GM21576 (cell line): ENCODE data around the gene STRA6.
A peak's percentile ranks its signal among the peaks of the same experiment; 100 is the strongest.
"Not testable (repeated sequence)": the region's sequence is repeated elsewhere in the genome, so short reads cannot be mapped to it uniquely, and the experiment has no call there.

Experiments
- ATAC-seq: cut with Tn5 transposase; IDR thresholded peaks from one replicate; pipeline ENCODE4 v1.9.1; 2021; ENCODE audit warnings: mild to moderate bottlenecking, moderate library complexity; ENCODE audit not compliant: unreplicated experiment

STRA6 gene

GRCh38 chr15:74168711-74169126 is 33.9 kb downstream of the STRA6 start:
- no peak for ATAC-seq

- ATAC-seq: no peak
Measured at GRCh38 chr15:74167891-74168331, 34.7 kb downstream of the STRA6 start.

GRCh38 chr15:74165461-74165860 is 37.1 kb downstream of the STRA6 start:
- no peak for ATAC-seq

DNA sequence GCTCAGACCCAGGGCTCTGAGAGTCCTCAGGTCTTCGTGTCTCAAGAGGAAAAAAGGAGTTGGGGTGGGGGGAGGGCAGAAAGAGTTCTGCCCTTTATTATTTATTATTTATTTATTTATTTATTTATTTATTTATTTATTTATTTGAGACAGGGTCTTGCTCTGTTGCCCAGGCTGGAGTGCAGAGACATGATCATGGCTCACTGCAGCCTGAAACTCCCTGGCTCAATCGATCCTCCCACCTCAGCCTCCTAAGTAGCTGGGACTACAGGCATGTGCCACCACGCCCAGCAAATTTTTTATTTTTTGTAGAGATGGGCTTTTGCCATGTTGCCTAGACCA is 40.4 kb downstream of the STRA6 start:
- not testable (repeated sequence) for ATAC-seq

DNA sequence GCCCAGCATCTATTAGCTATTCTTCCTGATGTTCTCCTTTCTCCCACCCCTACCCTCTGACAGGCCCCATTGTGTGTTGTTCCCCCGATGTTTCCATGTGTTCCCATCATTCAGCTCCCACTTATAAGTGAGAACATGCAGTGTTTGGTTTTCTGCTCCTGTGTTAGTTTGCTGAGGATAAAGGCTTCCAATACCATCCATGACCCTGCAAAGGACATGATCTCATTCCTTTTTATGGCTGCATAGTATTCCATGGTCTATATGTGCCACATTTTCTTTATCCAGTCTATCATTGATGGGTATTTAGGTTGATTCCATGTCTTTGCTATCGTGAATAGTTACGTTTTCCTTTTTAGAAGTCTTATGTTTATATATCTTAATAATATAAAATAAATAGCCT is 42.2 kb downstream of the STRA6 start:
- not testable (repeated sequence) for ATAC-seq

DNA sequence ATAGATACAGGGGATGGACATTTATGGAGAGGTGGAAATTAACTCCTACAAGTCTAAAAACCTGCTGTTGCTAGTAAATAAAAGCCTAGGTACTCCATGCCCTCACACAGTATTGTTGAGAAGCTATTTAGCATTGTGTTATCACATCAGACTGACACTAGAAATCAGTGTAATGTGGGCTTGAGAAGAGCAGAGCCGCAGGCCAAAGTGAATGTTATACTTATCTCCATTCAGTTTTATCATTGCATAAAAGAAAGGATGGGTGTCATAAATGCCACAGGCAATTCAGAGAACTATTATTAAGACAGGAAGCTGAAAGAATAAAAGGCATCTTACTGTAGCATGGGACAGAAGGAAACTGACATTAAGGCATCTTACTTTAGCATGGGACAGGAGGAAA is 42.8 kb downstream of the STRA6 start:
- ATAC-seq: no peak

DNA sequence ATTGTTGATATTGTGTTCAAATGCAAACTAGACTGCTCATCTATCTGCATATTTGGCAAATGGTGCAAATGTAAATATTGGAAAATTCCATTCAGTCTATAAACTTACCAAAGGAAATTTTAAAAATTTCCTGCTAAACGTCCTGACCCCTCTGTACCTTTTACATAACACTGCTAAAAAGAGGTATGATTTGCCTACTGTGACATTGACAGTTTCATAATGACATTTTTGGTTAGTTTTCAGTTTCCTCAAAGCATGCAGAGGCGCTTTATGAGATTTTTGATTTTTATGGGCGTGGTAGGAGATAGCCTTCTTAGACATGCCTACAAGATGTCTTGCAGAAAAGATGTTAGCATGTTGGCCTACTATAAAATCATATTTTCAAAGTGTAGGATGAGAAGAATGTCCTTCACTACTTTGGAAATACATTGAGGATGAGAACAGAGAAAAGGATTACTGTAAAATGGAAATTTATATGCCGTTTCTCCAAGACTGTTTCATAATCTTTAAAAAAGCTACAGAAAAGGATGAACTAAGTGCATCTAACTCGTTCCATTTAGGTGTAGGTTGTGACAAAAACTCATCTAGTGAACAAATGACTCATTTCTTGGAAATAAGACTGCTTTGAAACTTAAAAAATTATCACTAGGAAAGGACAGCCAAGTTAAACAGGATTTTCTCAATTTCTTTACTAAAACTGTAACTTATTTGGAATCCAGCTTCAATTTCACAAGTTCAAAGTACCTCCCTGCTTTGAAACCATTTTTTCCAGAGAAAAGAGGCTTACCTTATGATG is 43.5 kb downstream of the STRA6 start:
- ATAC-seq: peak; percentile 75

DNA sequence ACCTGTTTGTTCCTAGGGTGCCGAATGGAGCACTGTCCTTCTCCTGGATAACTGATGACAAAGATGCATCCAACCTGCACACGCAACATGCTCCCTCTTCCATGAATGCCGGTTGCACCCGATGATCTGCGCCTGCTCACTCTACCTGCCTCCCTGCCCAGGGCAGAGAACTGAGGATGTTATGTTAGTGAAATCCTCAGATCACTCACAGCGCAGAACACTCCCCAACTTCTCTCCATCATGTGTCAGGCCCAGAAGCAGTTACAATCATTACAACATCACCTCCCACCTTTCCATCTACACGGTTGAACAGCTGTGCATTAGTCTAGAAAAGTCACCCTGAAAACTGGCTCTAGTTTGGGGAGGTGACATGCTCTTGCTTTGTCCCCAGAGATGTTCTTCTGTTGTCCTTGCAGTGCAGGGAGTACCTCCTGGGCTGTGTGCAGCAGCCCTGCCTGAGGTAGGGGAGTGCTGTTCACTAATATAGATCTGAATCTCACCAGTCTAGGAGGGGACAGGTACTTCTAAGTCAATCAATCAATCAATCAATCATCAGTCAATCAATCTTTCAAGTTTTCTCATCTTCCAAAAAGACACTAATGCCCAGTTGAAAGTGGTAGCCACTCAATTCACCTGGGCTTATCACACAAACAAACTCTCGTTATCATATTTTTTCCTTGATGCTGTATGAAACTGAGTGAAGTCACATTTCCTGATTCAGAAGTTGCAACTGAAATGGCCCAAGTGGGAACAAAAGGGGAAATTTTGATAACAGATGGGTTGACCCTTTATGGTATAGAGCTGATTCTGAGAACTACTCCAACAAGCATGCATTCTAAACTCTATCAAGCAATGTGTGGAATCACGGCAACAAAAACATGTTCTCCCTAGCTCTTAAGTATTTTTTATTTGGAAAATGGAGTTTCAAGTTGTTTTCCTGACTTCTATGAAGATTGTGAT is 44.4 kb downstream of the STRA6 start:
- no peak for ATAC-seq

- ATAC-seq: no peak
Measured at GRCh38 chr15:74156678-74157411, 45.7 kb downstream of the STRA6 start.

DNA sequence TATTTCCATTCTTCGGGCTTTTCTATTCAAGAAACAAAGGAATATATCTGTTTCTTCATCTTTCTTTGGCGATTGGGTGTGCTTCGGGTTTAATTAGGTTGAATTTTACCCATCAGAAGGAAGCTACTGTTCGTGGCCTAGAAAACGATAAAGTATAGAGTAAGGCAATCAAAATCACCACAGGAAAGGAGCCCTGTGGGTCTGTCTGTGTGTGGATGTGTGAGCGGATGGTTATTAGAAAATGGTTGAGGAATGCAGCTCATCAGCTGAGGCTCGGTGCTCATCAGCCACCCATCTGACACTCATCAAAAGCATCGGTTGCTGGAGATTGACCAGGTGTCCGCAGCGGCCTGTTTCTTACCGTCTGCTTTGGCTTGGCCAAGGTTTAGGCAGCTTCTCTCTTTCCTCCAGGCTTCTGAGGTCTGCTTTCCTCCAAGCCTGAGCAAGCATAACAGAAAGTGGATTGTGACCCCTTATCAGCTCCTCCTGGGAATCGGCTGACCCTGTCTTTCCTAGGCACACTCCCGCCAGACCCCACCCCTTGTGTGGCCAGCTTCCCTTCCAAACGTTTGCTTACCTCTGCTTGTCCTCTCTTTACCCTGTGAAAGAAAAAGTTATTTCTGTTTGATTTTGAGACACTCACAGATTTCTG is 46.7 kb downstream of the STRA6 start:
- ATAC-seq: no peak

DNA sequence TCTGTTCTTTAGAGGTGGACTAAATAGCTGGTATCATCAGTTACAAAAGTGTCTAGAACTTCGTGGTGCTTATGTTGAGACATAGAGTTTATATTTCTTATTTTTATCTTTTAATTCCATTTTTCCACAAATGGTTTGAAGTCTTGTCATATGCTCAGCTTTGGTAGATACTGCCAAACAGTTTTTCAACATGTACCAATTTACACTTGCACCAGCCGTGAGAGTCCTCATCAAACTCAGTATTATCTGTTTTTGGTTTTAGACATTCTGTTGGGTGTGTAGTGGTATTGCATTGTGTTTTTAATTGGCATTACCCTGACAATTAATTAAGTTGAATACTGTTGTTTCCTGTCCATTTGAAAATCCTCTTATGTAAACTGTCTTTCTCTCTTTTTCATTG is 55.5 kb downstream of the STRA6 start:
- ATAC-seq: no peak

- no peak for ATAC-seq
Measured at GRCh38 chr15:74146277-74146800, 56.2 kb downstream of the STRA6 start.

GRCh38 chr15:74144153-74144775 is 58.3 kb downstream of the STRA6 start:
- no peak for ATAC-seq

GRCh38 chr15:74141591-74141990 is 61.0 kb downstream of the STRA6 start:
- no peak for ATAC-seq

- no peak for ATAC-seq
Measured at GRCh38 chr15:74138642-74139041, 63.9 kb downstream of the STRA6 start.

GRCh38 chr15:74137537-74137894 is 65.1 kb downstream of the STRA6 start:
- ATAC-seq: no peak

DNA sequence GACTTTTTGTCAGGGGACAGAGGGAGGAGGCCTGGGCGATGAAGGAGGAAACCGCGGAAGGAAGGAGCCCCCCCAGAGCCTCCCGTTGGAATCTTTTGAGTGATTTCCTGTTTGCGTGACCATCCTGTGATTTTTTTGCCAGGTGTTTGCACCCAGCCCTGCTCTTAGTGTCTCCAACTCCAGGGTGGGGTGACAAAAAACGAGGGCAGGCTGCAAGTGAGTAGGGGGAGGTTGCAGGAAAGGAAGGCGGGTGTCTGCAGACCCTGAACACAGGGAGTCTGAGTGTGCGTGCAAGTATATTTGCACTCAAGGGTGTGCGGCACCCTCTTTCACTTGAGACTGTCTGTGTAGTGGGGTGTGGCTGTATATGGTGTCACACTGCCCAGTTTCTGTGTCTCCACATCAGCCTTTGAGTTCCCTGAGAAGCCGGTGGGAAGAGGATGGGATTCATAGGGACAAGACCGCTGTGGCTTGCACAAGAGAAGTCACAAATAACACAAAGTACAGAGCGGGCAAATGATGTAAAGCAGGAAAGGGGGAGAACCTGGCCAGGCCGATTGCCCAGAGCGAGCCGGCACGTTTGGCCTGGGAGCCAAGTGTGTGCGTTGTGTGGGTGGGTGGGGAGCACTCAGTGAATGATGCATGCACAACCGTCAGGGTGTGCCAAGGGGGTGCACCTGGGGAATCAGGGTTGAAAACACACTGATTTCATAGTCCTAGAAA is 65.6 kb downstream of the STRA6 start:
- no peak for ATAC-seq

DNA sequence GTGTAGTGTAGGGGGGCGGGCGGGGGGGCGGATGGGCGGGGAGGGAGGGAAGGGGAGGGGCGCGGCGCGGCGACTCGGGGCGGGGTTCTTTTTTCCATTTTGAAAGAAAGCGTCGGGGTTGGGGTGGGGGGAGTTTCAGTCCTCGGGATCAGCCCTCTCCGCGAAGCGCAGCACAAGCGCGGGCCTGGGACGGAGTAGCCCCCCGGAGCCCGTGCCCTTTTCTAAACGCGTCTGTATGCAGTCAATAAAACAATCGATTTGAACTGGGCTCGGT is 66.1 kb downstream of the STRA6 start:
- no peak for ATAC-seq

DNA sequence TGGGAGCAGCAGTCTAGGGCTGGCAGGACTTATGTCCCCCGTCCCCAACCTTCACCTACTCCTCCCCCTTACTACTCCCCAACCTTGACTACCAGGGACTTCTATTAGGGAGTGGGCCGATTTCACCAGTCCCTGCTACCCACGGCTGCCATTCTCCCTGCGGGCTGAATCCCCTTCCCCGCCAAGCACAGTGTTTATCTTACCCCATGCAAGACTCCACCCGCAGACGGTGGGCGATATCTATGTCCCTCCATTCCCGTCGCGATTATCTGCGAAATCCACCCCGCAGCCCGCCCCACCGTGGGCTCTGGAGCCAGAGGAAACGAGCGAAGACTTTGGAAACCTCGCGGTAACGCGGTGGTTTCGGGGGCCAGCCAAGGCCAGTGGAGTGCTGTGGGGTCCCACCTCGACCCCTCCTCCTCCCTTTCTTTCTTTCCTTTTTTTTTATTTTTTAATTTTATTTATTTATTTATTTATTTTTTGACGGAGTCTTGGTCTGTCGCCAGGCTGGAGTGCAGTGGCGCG is 67.5 kb downstream of the STRA6 start:
- no peak for ATAC-seq
